IMR-90 (cell line): ENCODE measurements around the gene RNF17. TPM values are rescaled to one million over a fixed set of nuclear protein-coding genes. Genes with fewer than 3 reads are reported as not detected.

Experiments
- ATAC-seq: fragments of 200-7000 bp; cut with Tn5 transposase; 2 replicates; pipeline ENCODE4 v1.9.1; 2020; ENCODE audit warnings: low read depth, mild to moderate bottlenecking, moderate library complexity
- BruUV-seq: library from RNA; stranded (reverse); fragments of 400-500 nt; replicated peaks from 2 replicates; lab custom pipeline; 2021; lab: Mats Ljungman, UMichigan
- CTCF ChIA-PET: fragments of 300-600 bp; formaldehyde crosslinking; extraction: SDS; loops from one replicate; lab custom pipeline; 2021; ENCODE audit warnings: antibody characterized with exemption; lab: Yijun Ruan, JAX
- POLR2A ChIA-PET: fragments of 300-600 bp; sonication (Branson Sonifier 250); formaldehyde crosslinking; loops from one replicate; lab custom pipeline; 2022; ENCODE audit warnings: antibody characterized with exemption; ENCODE audit not compliant: unreplicated experiment; lab: Charles Lee
- DNase-seq: peaks from one replicate; pipeline ENCODE4 v3.0.0; 2013
- H2AFZ ChIP-seq: replicated peaks from 2 replicates; pipeline ENCODE3; 2013; ENCODE audit warnings: low read length, mild to moderate bottlenecking; ENCODE audit not compliant: poor library complexity
- H2AK5ac ChIP-seq: 2 replicates; pipeline ENCODE4 v1.6.1; 2013; ENCODE audit warnings: low read depth, low read length, inconsistent platforms
- H2AK9ac ChIP-seq: replicated peaks from 2 replicates; pipeline ENCODE3; 2013; ENCODE audit warnings: mild to moderate bottlenecking, low read depth, low read length, moderate library complexity; ENCODE audit not compliant: poor library complexity
- H2BK120ac ChIP-seq: 2 replicates; pipeline ENCODE4 v1.6.1; 2013; ENCODE audit warnings: low read depth, low read length, inconsistent platforms
- H2BK15ac ChIP-seq: 3 replicates; pipeline ENCODE4 v1.6.1; 2013; ENCODE audit warnings: low read depth, low read length, inconsistent platforms
- H2BK20ac ChIP-seq: 2 replicates; pipeline ENCODE4 v1.6.1; 2013; ENCODE audit warnings: low read depth, mild to moderate bottlenecking, inconsistent platforms, low read length, moderate library complexity
- H2BK5ac ChIP-seq: 2 replicates; pipeline ENCODE4 v1.6.1; 2013; ENCODE audit warnings: mild to moderate bottlenecking, low read depth, low read length, inconsistent platforms; ENCODE audit not compliant: poor library complexity, severe bottlenecking
- H3K14ac ChIP-seq: replicated peaks from 2 replicates; pipeline ENCODE4 v1.6.1; 2013; ENCODE audit warnings: low read depth, low read length, inconsistent platforms
- H3K18ac ChIP-seq: 2 replicates; pipeline ENCODE4 v1.6.1; 2013; ENCODE audit warnings: low read depth, low read length, control low read depth
- H3K23ac ChIP-seq: 2 replicates; pipeline ENCODE4 v1.6.1; 2013; ENCODE audit warnings: low read depth, low read length, inconsistent platforms
- H3K27ac ChIP-seq: 2 replicates; pipeline ENCODE4 v1.5.1; 2013; ENCODE audit warnings: mild to moderate bottlenecking, control low read depth, low read length; ENCODE audit not compliant: insufficient read depth
- H3K27me3 ChIP-seq: 2 replicates; pipeline ENCODE4 v1.6.1; 2013; ENCODE audit warnings: low read length; ENCODE audit not compliant: control insufficient read depth, insufficient read depth
- H3K36me3 ChIP-seq: 2 replicates; pipeline ENCODE4 v1.6.1; 2013; ENCODE audit warnings: low read length, mixed read lengths; ENCODE audit not compliant: control insufficient read depth, insufficient read depth
- H3K4ac ChIP-seq: 2 replicates; pipeline ENCODE4 v1.6.1; 2013; ENCODE audit warnings: low read depth, low read length, inconsistent platforms
- H3K4me1 ChIP-seq: 2 replicates; pipeline ENCODE4 v1.6.1; 2013; ENCODE audit warnings: low read length, mixed read lengths; ENCODE audit not compliant: control insufficient read depth, insufficient read depth
- H3K4me2 ChIP-seq: 2 replicates; pipeline ENCODE4 v1.6.1; 2013; ENCODE audit warnings: low read depth, mild to moderate bottlenecking, control low read depth, low read length, moderate library complexity
- H3K4me3 ChIP-seq: 2 replicates; pipeline ENCODE4 v1.5.1; 2013; ENCODE audit warnings: low read depth, mild to moderate bottlenecking, control low read depth, low read length, moderate library complexity; ENCODE audit not compliant: insufficient read depth
- H3K56ac ChIP-seq: 2 replicates; pipeline ENCODE4 v1.6.1; 2013; ENCODE audit warnings: low read length, inconsistent platforms; ENCODE audit not compliant: insufficient read depth; ENCODE audit errors: extremely low read depth
- H3K79me1 ChIP-seq, 2 experiments: 2 replicates each; pipeline ENCODE4 v1.6.1; 2013; ENCODE audit warnings: low read length in 2 of 2, inconsistent platforms in 1 of 2, low read depth in 1 of 2
- H3K9ac ChIP-seq: 2 replicates; pipeline ENCODE4 v1.6.1; 2013; ENCODE audit warnings: low read depth, low read length, control low read depth
- H3K9me1 ChIP-seq: 2 replicates; pipeline ENCODE4 v1.6.1; 2013; ENCODE audit warnings: low read length, inconsistent platforms; ENCODE audit not compliant: insufficient read depth
- H3K9me3 ChIP-seq: 2 replicates; pipeline ENCODE4 v1.6.1; 2013; ENCODE audit warnings: low read length; ENCODE audit not compliant: control insufficient read depth, insufficient read depth
- H4K20me1 ChIP-seq: 2 replicates; pipeline ENCODE4 v1.6.1; 2013; ENCODE audit warnings: low read length, inconsistent platforms; ENCODE audit not compliant: insufficient read depth
- H4K5ac ChIP-seq: 2 replicates; pipeline ENCODE4 v1.6.1; 2013; ENCODE audit warnings: mild to moderate bottlenecking, low read depth, low read length, control low read depth
- H4K8ac ChIP-seq, 2 experiments: 2 replicates each; pipeline ENCODE4 v1.6.1; 2013; ENCODE audit warnings: low read depth in 2 of 2, low read length in 2 of 2, control low read depth in 1 of 2, inconsistent platforms in 1 of 2
- H4K91ac ChIP-seq: 2 replicates; pipeline ENCODE4 v1.6.1; 2013; ENCODE audit warnings: low read depth, low read length, inconsistent platforms; ENCODE audit not compliant: insufficient read depth
- BHLHE40 ChIP-seq: fragments of 150-350 bp; IDR thresholded peaks from 2 replicates; pipeline ENCODE4 v1.6.1; 2016; ENCODE audit warnings: mild to moderate bottlenecking, low read depth, low read length
- CHD1 ChIP-seq: IDR thresholded peaks from 2 replicates; pipeline ENCODE4 v1.6.1; 2012; ENCODE audit warnings: low read depth, low read length, improper control_type of control experiment
- MAZ ChIP-seq: IDR thresholded peaks from 2 replicates; pipeline ENCODE4 v1.6.1; 2012; ENCODE audit warnings: low read depth, mild to moderate bottlenecking, low read length, improper control_type of control experiment, moderate library complexity, borderline replicate concordance
- MXI1 ChIP-seq: IDR thresholded peaks from 2 replicates; pipeline ENCODE4 v1.6.1; 2012; ENCODE audit warnings: low read depth, mild to moderate bottlenecking, low read length, moderate library complexity, borderline replicate concordance
- NFE2L2 ChIP-seq: fragments of 150-350 bp; IDR thresholded peaks from 2 replicates; pipeline ENCODE4 v1.6.1; 2016; ENCODE audit warnings: low read depth, mild to moderate bottlenecking, low read length
- POLR2A ChIP-seq: IDR thresholded peaks from 2 replicates; pipeline ENCODE4 v1.6.1; 2012; ENCODE audit warnings: mild to moderate bottlenecking, low read depth, low read length
- RAD21 ChIP-seq: IDR thresholded peaks from 2 replicates; pipeline ENCODE4 v1.6.1; 2012; ENCODE audit warnings: low read length, improper control_type of control experiment
- RCOR1 ChIP-seq: IDR thresholded peaks from 2 replicates; pipeline ENCODE4 v1.6.1; 2012; ENCODE audit warnings: mild to moderate bottlenecking, low read length, improper control_type of control experiment; ENCODE audit not compliant: insufficient replicate concordance
- RFX5 ChIP-seq: IDR thresholded peaks from 2 replicates; pipeline ENCODE4 v1.8.0; 2012; ENCODE audit warnings: low read depth, mild to moderate bottlenecking, low read length, moderate library complexity
- SMC3 ChIP-seq: fragments of 150-350 bp; IDR thresholded peaks from 2 replicates; pipeline ENCODE4 v1.6.1; 2016; ENCODE audit warnings: low read depth, mild to moderate bottlenecking, antibody characterized with exemption, low read length, moderate library complexity
- WGBS, 2 experiments: methylation state at CpG; one replicate each; pipeline versions ENCODE4 v1.1.5 to v1.1.7; 2013; ENCODE audit warnings: missing lambda C conversion rate in 2 of 2; ENCODE audit not compliant: insufficient read length in 1 of 2; ENCODE audit errors: extremely low coverage in 2 of 2; 5-methylcytosine and 5-hydroxymethylcytosine counted together
- dilution Hi-C: fragments of 300-500 bp; cut with HindIII; formaldehyde crosslinking; loops from one replicate; pipeline ENCODE4 v1.14.3; 2018; ENCODE audit warnings: low sequenced_read_pairs; ENCODE audit not compliant: unreplicated experiment
- in situ Hi-C: fragments of 300-500 bp; cut with MboI; formaldehyde crosslinking; loops from 3 replicates; pipeline ENCODE4 v1.14.3; 2019; ENCODE audit warnings: low sequenced_read_pairs, inconsistent platforms, mixed read lengths
- intact Hi-C: fragments of 100-400 bp; cut with micrococcal nuclease; formaldehyde crosslinking; loops from 2 replicates; pipeline ENCODE4 v1.10.0; 2022
- polyA plus RNA-seq, 3 experiments: library from polyadenylated mRNA; depleted of rRNA; stranded (reverse); fragments of >200 nt; gene quantifications; 2 replicates each; pipeline ENCODE4 v1.2.3, GENCODE V29; 2012; ENCODE audit warnings: low replicate concordance in 1 of 3
- total RNA-seq: library from RNA; depleted of rRNA; stranded (reverse); fragments of >200 nt; gene quantifications from 2 replicates; pipeline ENCODE4 v1.2.3, GENCODE V29; 2012
- TF ChIP-seq, protein P1 (sequence below): fragments of 150-350 bp; IDR thresholded peaks from 2 replicates; pipeline ENCODE4 v1.6.1; 2016; ENCODE audit warnings: low read depth, mild to moderate bottlenecking, low read length, moderate library complexity, borderline replicate concordance
- TF ChIP-seq, protein P2 (sequence below): conservative IDR thresholded peaks from 2 replicates; pipeline ENCODE4 v1.5.1; 2012; ENCODE audit warnings: mild to moderate bottlenecking, low read depth, low read length, improper control_type of control experiment
- TF ChIP-seq, protein P3 (sequence below): fragments of 150-350 bp; IDR thresholded peaks from 2 replicates; pipeline ENCODE4 v1.6.1; 2017; ENCODE audit warnings: mild to moderate bottlenecking, antibody characterized with exemption, low read length, low read depth

Gene RNF17
- total and polyA plus RNA-seq, 2 of the 4 experiments (the other 2 are of a cell fraction), result 0.03 to 0.18 TPM

DNA sequence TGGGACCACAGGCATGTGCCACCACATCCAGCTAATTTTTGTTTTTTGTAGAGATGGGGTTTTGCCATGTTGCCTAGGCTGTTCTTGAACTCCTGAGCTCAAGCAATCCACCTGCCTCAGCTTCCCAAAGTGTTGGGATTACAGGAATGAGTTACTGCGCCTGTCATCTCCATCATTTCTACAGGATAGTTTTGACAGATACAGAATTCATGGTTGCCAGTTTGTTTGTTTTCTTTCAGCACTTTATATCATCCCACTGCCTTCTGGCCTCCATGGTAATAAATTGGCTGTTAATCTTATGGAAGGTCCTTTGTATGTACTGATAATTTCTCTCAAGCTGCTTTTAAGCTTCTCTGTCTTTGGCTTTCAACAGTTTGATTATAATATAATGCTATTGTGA is 165.2 kb downstream of the RNF17 start:
- Histone ChIP-seq H2BK20ac (no peak overlapping the region), H3K4ac (no peak overlapping the region), H3K27ac (no peak overlapping the region), H4K20me1 (no peaks in the 10 kb centered on the region), H3K4me2 (no peak overlapping the region), H3K79me1 (no peaks in the 10 kb centered on the region), H3K9me1 (no peaks in the 10 kb centered on the region), H3K18ac (no peak overlapping the region), H2AK9ac (no peak overlapping the region), H3K36me3 (no peaks in the 10 kb centered on the region), H4K5ac (no peak overlapping the region), H3K4me1 (no peaks in the 10 kb centered on the region), H2BK120ac (no peak overlapping the region), H3K23ac (no peak overlapping the region), H4K8ac (no peak overlapping the region), H3K14ac (no peak overlapping the region), H3K27me3 (peaks cover 31% of the 10 kb centered on the region), H3K9ac (no peak overlapping the region), H2AFZ (no peak overlapping the region), H2BK5ac (no peak overlapping the region), H3K9me3 (no peaks in the 10 kb centered on the region), H4K91ac (no peak overlapping the region), H2AK5ac (no peak overlapping the region), H3K56ac (no peak overlapping the region), H3K4me3 (no peak overlapping the region), H2BK15ac (no peak overlapping the region)
- no CpG with 5 or more reads among the region's 1 CpG for WGBS, 2 experiments
- BruUV-seq, result no TSS peak
- dilution Hi-C loops (no loop called here), in situ Hi-C loops (no loop called here), intact Hi-C loops (no loop called here)
- DNase-seq (no peak), ATAC-seq (no peak)
- ChIA-PET CTCF (no interaction called here), POLR2A (no interaction called here)
- no peak for TF ChIP-seq RCOR1
- TF ChIP-seq, protein P1, sequence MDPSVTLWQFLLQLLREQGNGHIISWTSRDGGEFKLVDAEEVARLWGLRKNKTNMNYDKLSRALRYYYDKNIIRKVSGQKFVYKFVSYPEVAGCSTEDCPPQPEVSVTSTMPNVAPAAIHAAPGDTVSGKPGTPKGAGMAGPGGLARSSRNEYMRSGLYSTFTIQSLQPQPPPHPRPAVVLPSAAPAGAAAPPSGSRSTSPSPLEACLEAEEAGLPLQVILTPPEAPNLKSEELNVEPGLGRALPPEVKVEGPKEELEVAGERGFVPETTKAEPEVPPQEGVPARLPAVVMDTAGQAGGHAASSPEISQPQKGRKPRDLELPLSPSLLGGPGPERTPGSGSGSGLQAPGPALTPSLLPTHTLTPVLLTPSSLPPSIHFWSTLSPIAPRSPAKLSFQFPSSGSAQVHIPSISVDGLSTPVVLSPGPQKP, result no peak
- TF ChIP-seq, protein P2, sequence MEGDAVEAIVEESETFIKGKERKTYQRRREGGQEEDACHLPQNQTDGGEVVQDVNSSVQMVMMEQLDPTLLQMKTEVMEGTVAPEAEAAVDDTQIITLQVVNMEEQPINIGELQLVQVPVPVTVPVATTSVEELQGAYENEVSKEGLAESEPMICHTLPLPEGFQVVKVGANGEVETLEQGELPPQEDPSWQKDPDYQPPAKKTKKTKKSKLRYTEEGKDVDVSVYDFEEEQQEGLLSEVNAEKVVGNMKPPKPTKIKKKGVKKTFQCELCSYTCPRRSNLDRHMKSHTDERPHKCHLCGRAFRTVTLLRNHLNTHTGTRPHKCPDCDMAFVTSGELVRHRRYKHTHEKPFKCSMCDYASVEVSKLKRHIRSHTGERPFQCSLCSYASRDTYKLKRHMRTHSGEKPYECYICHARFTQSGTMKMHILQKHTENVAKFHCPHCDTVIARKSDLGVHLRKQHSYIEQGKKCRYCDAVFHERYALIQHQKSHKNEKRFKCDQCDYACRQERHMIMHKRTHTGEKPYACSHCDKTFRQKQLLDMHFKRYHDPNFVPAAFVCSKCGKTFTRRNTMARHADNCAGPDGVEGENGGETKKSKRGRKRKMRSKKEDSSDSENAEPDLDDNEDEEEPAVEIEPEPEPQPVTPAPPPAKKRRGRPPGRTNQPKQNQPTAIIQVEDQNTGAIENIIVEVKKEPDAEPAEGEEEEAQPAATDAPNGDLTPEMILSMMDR, result no peak
- TF ChIP-seq, protein P3, sequence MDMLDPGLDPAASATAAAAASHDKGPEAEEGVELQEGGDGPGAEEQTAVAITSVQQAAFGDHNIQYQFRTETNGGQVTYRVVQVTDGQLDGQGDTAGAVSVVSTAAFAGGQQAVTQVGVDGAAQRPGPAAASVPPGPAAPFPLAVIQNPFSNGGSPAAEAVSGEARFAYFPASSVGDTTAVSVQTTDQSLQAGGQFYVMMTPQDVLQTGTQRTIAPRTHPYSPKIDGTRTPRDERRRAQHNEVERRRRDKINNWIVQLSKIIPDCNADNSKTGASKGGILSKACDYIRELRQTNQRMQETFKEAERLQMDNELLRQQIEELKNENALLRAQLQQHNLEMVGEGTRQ, result no peak
- no peak for TF ChIP-seq BHLHE40
- no peak for TF ChIP-seq CHD1
- no peak for TF ChIP-seq RFX5
- no peak for TF ChIP-seq POLR2A
- TF ChIP-seq SMC3, result no peak
- TF ChIP-seq NFE2L2, result no peak
- no peak for TF ChIP-seq RAD21
- TF ChIP-seq MXI1, result no peak
- no peak for TF ChIP-seq MAZ
